HG02623 (cell line): ENCODE measurements around the gene ANKRD37.
"Not testable (repeated sequence)": the region's sequence is repeated elsewhere in the genome, so short reads cannot be mapped to it uniquely, and the experiment has no call there.

Source experiments
- ATAC-seq: cut with Tn5 transposase; IDR thresholded peaks from one replicate; pipeline ENCODE4 v1.9.1; 2021; ENCODE audit warnings: moderate library complexity; ENCODE audit not compliant: unreplicated experiment

The ANKRD37 gene, protein sequence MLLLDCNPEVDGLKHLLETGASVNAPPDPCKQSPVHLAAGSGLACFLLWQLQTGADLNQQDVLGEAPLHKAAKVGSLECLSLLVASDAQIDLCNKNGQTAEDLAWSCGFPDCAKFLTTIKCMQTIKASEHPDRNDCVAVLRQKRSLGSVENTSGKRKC

GRCh38 chr4:185396724-185397385 is at the start of gene ANKRD37:
TSS of gene ANKRD37 (plus strand) at chr4:185396841. CDS start at chr4:185396924, 83 bp downstream.
- no peak for ATAC-seq

DNA sequence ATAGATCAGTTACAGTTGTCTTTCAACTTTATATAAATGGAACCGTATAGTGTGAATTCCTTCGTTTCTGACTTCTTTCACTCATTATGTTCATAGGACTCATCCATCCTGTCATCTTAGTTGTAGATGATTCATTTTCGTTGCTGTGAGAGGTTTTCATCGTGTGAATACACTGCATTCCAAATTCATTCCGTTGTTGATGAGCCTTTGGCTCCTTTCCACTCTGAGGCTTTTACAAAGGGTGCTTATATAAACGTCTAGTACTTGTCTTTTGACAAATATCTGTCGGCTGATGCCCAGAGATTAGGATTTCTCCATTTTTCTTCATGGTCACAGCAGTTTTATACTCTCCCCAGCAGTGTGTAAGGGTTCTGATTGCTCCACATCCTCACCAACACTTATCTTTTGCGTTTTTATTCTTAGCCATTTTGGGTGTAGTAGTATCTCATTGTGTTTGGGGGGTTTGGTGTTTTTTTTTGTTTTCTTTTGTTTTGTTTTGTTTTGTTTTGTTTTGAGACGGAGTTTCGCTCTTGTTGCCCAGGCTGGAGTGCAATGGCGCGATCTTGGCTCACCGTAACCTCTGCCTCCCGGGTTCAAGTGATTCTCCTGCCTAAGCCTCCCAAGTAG is 49.6 kb upstream of the ANKRD37 start:
- no peak for ATAC-seq

DNA sequence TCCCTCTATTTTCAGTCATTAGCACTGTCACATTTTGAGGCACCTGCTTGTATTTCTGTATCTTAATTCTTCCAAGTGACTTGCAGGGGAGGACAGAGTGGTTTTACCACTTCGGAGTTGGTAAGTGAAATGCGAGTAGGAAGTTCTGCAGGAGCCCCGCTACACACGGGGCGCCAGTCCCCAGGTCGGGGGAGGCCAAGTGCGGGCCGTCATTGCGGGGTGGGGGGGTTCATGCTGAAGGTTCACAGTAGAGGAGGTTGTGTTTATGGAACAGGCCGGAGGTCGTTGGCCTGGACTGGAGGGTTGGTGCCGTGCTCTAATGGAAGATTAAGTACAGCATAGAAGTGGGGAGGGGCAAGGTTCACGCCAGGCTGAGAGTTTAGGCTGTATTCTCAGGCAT is 45.0 kb upstream of the ANKRD37 start:
- no peak for ATAC-seq

DNA sequence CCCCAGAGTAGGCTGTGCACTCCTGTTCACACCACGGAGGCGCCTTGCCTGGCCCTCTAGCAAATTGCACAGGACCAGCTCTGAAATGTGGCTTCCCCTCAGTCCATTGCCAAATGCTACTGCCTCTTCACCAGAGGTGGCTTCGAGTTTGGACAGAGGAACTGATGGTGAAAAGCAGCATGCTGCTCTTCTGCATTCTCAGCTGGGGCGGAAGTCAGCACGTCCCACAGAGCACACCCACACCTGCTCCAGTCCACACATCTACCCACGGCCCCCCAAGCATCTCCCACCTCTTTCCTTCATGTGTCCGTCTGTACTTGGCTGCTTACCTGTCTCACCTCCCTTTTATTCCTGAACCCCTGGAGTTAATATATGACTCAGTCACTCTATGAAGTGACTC is 44.4 kb upstream of the ANKRD37 start:
- ATAC-seq: no peak

DNA sequence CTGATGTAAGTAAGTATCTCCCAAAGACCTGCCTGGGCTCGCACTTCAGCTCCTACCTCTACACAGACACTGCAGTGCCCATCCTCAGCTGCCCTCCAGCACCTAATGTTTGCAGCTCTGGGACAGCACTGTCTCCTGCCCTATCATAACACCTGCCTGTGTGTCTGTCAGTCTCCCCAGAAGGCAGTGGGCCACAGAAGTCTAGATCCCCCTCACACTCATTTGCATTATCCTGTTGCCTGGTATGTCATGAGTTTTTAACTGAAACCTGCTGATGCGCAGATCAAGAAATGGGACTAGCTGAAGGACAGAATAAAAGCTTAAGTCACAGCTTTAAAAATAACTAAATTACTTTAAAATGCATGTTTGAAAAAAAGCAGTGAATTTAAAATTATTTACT is 43.9 kb upstream of the ANKRD37 start:
- ATAC-seq: no peak

DNA sequence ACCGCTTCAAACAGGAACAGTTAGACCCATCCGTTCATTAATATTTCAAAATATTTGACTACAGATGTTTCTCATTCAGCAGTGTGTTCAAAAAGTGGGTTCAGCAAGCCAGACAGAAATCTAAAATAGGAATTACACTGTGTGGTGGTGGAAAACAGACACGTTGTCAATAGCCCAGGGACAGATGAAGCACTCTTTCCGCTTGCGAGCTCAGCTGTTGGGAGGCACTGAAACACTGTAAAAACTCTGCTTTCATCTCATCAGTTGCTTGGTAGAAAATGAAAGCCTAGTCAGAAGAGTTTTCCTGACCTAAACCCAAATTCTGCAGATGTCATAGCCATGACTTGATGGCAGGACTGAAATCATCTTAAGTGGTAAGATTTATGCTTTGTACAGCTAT is 39.4 kb upstream of the ANKRD37 start:
- no peak for ATAC-seq

- ATAC-seq: no peak
Observed at GRCh38 chr4:185357733-185358440, 38.8 kb upstream of the ANKRD37 start.

DNA sequence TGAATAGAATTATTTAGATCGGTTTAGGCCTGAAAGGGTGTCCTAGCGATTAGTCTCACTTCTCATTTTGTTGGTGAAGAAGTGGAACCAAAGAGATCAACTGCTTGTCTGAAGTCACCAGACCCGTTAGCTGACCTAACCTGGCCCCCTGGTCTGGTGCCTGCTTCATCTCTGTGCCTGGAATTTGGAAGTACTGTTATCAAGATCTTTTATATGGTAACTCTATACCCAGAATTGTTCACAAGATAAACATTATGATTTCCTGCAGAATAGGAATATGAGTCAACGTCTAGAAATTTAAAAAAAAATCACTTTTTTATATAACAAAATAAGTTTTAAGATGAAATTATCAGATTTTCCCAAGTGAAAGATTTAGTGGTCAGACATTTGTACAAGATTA is 38.1 kb upstream of the ANKRD37 start:
- no peak for ATAC-seq

- no peak for ATAC-seq
Observed at GRCh38 chr4:185358959-185359358, 37.7 kb upstream of the ANKRD37 start.

DNA sequence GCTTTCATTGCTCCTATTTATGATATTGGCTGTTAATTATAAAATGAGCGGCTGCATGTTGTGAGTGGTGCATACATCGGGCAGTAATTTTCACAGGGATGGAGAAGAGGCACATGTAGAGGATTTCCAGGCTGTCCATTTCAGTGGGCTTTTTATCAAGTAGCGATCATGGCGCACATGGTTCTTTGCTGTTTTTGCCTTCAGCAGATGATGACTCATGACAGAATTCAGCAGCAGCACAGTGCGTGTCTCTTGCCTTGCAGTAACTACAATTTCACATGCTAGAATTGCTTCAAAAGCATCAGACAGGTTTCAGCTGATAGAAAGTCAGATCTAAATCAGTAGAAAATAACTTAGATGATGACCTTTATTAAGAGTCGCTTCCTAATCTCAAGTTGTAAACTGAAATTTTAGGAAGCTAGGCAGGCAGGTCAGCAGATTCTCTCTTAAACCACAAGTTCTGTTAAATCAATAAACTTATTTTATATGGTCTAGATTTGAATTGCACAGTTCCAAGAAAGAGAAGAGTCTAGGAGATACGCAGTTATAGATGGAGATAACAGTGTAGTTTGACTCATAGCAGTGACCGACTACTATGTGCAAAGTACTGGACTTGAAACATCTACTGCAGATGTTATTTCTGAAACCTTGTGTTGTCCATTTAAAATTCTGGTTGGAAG is 36.7 kb upstream of the ANKRD37 start:
- ATAC-seq: no peak

- ATAC-seq: no peak
Observed at GRCh38 chr4:185361872-185362271, 34.8 kb upstream of the ANKRD37 start.

GRCh38 chr4:185362570-185362969 is 34.1 kb upstream of the ANKRD37 start:
- not testable (repeated sequence) for ATAC-seq

- ATAC-seq: no peak
Observed at GRCh38 chr4:185363251-185363650, 33.4 kb upstream of the ANKRD37 start.

- ATAC-seq: no peak
Observed at GRCh38 chr4:185364886-185365285, 31.8 kb upstream of the ANKRD37 start.

GRCh38 chr4:185369731-185370130 is 26.9 kb upstream of the ANKRD37 start:
- ATAC-seq: no peak

- ATAC-seq: no peak
Observed at GRCh38 chr4:185370268-185370949, 26.2 kb upstream of the ANKRD37 start.

GRCh38 chr4:185371702-185372101 is 24.9 kb upstream of the ANKRD37 start:
- no peak for ATAC-seq

- no peak for ATAC-seq
Observed at GRCh38 chr4:185374027-185374426, 22.6 kb upstream of the ANKRD37 start.

DNA sequence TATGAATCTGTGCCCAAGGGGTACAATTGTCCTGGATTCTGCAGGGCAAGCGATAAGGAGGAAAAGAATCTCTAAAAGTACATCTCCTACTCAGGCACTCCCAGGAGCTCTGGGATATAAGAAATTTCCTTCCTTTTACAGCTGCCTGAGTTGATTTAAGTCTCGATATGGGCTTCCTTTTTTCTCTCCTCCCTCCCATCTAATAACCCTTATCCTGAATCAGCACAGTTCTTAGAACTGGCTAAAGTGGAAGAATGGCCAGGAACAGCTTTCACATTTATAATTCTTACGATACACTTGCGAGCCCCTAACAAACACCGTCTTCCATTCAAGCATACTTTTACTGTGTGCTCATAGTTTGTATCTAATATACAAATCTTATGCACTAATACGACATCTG is 22.1 kb upstream of the ANKRD37 start:
- ATAC-seq: no peak

DNA sequence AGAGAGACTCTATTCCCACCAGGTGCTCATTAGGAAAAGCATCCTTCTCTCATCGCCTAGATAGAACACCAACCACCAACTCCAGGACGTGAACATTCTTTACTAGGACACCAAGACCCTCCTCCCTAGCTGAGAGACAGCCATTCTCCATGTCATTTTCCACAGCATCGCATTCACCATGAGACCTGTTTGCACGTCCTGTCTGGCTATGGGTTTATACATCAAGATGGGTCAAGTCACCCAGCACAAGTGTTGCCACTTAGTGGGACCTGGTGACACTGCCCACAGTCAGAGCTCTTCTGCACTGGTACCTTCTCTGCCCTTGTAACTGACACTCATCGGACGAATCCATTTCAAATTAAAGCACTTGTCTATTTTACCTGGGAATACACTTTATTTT is 18.4 kb upstream of the ANKRD37 start:
- ATAC-seq: no peak
